ENCODE data around the gene PARP3. TPM values are rescaled to one million over a fixed set of nuclear protein-coding genes. Genes with fewer than 3 reads are reported as not detected.

Gene PARP3
- total and polyA plus RNA-seq, 9 of the 15 experiments (the other 6 are each of a cell fraction or from before 2014, with no cell fraction given) = 0.46 to 6.6 (median 4.5) TPM

- TF ChIP-seq, protein P1, sequence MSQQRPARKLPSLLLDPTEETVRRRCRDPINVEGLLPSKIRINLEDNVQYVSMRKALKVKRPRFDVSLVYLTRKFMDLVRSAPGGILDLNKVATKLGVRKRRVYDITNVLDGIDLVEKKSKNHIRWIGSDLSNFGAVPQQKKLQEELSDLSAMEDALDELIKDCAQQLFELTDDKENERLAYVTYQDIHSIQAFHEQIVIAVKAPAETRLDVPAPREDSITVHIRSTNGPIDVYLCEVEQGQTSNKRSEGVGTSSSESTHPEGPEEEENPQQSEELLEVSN (IDR thresholded peaks at IDR 0.05; ENCODE audit: borderline replicate concordance in 1 of 2, extremely low read depth in 1 of 2, insufficient read depth in 1 of 2, insufficient read length in 1 of 2, low read depth in 1 of 2, low read length in 1 of 2, poor library complexity in 1 of 2, severe bottlenecking in 1 of 2) = no peak
- TF ChIP-seq SRSF7 (optimal IDR thresholded peaks at IDR 0.05; ENCODE audit: low read depth, low read length) (no peak), TAF9B (IDR thresholded peaks at IDR 0.05; ENCODE audit: partially characterized antibody) (no peak), TBP (optimal IDR thresholded peaks at IDR 0.05; ENCODE audit: low read depth, low read length) (no peak), CC2D1A (IDR thresholded peaks at IDR 0.05) (no peak), SMAD3 (CRISPR knock-in tag; conservative IDR thresholded peaks at IDR 0.05) (no peak), ELF4 (CRISPR knock-in tag; IDR thresholded peaks at IDR 0.05) (no peak), HINFP (tag; conservative IDR thresholded peaks at IDR 0.05; ENCODE audit: low read depth) (no peak), RBM17 (IDR thresholded peaks at IDR 0.05; ENCODE audit: borderline replicate concordance, low read depth, low read length) (no peak), MEIS2 (IDR thresholded peaks at IDR 0.05; ENCODE audit: partially characterized antibody) (no peak), FOXM1 (IDR thresholded peaks at IDR 0.05; ENCODE audit: low read depth) (no peak), FOXM1 (CRISPR knock-in tag; IDR thresholded peaks at IDR 0.05; ENCODE audit: low read depth) (no peak), FOXK2 (conservative IDR thresholded peaks at IDR 0.05 in 1 of 2, IDR thresholded peaks at IDR 0.05 in 1 of 2; ENCODE audit: low read depth in 2 of 2) (no peak), ZNF79 (CRISPR knock-in tag; IDR thresholded peaks at IDR 0.05; ENCODE audit: low read depth) (no peak), ZNF318 (IDR thresholded peaks at IDR 0.05; ENCODE audit: borderline replicate concordance in 1 of 2, low read depth in 1 of 2) (no peak)
Observed at GRCh38 chr3:51997935-51998596, 55.9 kb downstream of the PARP3 start (continued).
